HG02885 (cell line): ENCODE data around the gene FASTKD1.
A peak's percentile ranks its signal among the peaks of the same experiment; 100 is the strongest.
"Not testable (repeated sequence)": the region's sequence is repeated elsewhere in the genome, so short reads cannot be mapped to it uniquely, and the experiment has no call there.

Source experiments
- ATAC-seq: cut with Tn5 transposase; IDR thresholded peaks from one replicate; pipeline ENCODE4 v1.9.1; 2021; ENCODE audit warnings: mild to moderate bottlenecking; ENCODE audit not compliant: unreplicated experiment, poor library complexity

FASTKD1 gene, protein sequence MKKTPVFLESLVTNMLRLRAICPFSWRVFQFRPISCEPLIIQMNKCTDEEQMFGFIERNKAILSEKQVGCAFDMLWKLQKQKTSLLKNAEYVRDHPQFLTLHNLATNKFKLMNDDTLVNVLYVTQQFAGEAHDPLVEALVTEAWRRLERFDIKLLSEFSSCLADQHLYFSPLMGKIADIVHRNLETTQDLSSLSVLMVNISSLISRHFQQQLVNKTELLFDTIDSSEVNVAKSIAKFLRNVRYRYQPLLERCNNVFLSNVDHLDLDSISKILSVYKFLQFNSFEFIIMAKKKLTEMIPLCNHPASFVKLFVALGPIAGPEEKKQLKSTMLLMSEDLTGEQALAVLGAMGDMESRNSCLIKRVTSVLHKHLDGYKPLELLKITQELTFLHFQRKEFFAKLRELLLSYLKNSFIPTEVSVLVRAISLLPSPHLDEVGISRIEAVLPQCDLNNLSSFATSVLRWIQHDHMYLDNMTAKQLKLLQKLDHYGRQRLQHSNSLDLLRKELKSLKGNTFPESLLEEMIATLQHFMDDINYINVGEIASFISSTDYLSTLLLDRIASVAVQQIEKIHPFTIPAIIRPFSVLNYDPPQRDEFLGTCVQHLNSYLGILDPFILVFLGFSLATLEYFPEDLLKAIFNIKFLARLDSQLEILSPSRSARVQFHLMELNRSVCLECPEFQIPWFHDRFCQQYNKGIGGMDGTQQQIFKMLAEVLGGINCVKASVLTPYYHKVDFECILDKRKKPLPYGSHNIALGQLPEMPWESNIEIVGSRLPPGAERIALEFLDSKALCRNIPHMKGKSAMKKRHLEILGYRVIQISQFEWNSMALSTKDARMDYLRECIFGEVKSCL

DNA sequence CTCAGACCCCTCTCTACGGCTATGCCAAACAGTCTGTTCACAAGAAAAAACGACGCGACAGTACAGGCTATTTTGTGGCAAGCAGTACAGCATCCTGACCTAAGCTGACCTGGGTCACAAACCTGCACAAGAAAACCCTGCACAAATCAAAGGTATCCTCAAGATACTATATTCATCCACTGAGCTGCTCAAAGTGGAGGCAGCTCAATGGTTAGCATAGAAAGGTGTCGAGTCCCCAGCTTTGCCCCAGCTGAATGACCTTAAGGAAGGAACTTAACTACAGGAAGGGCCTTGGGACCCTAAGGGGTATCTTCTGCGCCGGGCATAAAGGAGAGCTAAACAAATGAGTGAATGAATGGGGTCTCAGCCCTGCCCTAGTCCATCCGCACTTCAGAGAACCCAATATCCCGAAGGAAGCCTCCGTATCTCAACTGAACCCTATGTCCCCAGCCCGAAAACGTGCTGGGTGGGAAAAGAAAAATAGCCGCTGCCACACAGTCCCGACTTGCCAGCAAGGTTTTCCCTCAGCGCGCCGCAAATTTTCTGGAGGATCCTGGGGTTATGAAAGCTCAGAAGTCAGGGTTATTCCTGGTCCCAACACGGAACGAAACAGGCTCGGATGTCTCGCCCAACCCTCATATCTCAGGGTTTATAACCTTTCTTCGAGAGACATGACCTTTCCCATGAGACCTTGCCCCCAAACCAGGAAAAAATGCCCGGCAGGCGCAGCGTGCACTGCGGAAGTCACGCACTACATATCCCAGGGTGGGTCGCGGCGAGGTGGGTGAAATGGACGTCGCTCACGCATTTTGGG lies at the start of gene FASTKD1:
Gene FASTKD1 (minus strand): TSS at position 706 of the 814 bp plus-strand sequence. CDS start 1,836 bp downstream, outside the sequence.
- ATAC-seq, result peak; percentile 98

DNA sequence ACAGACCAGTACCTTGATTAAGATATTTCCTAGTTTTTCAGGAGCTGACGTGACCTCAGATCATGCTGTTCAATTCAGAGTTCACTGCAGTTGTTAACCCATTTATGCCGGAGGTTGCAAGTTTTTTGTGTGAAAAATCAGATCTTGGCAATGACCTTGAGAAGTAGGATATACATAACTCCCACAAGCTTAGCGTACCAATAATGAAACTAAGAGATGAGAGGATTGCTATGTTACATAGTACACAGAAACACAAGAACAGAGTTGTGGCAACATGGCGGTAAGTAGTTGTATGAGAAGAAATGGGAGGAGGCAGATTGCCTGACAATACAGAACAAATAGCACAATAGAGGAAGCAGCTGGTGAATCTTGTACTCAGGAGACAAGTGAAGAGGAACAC lies 49.6 kb upstream of the FASTKD1 start:
- ATAC-seq, result no peak

DNA sequence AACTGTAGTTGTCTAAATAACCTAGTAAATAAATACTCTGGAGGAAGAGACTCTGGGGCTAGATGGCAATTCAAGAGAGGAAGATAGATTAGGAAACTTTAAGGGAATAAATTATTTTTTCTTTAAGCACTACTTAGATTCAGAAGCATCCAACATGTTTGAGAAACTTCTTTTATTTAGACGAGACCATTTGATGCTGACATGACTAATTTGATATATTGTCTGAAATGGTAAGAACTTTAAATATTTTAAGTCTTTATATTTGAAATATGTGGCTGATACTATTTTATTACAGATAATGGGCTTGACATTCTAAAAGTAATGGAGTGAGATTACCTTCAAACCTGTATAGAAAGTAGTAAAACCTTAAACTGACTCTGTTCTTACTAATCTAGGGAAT lies 46.8 kb upstream of the FASTKD1 start:
- no peak for ATAC-seq

DNA sequence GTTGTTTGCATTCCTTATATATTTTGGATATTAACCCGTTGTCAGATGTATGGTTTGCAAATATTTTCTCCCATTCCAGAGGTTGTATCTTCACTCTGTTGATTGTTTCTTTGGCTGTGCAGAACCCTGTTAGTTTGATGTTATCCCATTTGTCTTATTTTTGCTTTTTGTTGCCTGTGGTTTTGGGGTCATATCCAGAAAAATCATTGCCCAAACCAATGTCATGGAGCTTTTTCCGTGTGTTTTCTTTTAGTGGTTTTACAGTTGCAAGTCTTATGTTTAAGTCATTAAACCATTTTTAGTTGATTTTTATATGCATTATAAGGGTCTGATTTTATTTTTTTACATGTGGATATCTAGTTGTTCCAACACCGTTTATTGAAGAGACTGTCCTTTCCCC lies 46.3 kb upstream of the FASTKD1 start:
- ATAC-seq, result no peak

DNA sequence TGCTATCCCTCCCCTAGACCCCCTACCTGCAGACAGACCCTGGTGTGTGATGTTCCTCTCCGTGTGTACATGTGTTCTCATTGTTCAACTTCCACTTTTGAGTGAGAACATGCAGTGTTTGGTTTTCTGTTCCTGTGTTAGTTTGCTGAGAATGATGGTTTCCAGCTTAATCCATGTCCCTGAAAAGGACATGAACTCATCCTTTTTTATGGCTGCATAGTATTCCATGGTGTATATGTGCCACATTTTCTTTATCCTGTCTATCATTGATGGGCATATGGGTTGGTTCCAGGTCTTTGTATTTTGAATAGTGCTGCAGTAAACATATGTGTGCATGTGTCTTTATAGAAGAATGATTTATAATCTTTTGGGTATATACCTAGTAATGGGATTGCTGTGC lies 42.3 kb upstream of the FASTKD1 start:
- ATAC-seq, result not testable (repeated sequence)

DNA sequence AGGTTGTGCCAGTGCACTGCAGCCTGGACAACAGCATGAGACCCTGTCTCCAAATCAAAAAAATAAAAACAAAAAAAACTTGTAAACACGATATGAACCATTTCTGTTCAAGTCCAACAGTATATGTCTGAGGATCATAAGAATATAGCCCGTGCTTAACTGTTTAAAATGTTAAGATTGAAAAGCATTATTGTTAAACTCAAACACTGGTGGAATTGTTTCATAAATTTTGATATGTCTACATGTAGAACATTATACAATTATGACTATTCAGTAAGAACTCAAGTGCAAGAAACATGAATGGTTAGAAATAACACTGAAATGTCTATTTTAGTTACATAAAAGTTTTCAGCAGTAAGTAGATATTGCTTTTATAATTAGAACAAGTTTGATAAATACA lies 40.2 kb upstream of the FASTKD1 start:
- no peak for ATAC-seq

DNA sequence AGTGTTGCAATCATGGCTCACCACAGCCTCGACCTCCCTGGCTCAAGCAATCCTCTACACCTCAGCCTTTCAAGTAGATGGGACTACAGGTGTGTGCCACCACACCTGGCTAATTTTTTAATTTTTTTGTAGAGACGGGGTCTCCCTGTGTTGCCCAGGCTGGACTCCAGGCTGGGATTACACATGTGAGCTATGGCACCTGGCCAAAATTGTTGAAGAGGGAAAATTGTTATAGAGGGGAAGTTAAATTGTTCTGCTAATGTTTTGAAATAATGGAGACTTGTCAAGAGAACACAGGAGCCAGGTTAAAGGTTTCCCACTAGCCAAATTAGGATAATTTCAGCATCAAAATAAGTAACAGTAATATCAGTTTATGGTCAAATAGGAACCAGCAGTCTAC lies 35.6 kb upstream of the FASTKD1 start:
- no peak for ATAC-seq

DNA sequence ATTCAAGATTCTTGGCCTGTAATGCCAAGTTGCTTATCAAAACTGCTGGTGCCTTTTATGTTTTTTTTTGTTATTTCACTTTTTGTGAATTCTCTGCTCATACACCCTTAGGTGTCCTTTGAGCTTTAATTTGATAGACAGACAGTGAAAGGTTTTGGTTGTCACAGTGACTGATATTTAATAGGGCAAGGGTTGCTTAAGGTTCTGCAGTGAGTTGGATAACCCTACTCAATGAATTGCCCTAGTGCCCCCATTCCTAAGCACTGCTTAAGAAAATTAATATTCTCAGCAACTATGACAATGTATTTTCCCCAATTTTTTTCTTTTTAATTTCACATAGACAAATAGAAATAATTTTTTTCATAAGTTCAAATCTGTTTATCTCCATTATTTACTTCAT lies 25.9 kb upstream of the FASTKD1 start:
- ATAC-seq, result no peak

DNA sequence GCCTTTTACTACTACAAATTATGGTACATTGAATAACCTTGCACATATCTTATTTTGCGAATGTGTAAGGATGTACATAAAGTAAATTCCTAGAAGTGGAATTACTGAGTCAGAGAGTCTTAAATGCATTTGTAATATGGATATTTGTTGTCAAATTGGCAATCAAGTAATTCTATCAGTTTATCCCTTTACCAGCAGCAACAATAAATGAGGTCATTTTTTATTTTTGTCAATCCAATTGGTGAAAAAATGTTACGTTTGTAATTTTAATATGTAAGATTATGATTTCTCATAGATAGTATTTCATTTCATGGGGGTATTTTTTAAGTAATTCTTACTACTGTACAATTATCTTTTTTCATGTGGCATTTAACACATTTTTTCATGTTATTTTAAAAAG lies 25.3 kb upstream of the FASTKD1 start:
- ATAC-seq, result no peak

DNA sequence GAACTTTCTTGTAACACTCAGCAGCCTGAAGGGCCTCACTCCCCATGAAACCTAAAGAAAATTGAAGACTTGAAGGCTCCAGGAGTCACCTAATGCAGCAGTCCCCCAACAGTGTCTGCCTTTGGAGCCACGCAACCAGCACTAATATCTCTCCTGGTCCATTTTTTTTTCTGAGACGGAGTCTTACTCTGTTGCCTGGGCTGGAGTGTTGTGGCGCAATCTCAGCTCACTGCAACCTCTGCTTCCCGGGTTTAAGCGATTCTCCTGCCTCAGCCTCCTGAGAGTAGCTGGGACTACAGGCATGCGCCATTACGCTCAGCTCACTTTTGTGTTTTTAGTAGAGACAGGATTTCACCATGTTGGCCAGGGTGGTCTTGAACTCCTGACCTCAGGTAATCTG lies 22.9 kb upstream of the FASTKD1 start:
- ATAC-seq, result not testable (repeated sequence)

DNA sequence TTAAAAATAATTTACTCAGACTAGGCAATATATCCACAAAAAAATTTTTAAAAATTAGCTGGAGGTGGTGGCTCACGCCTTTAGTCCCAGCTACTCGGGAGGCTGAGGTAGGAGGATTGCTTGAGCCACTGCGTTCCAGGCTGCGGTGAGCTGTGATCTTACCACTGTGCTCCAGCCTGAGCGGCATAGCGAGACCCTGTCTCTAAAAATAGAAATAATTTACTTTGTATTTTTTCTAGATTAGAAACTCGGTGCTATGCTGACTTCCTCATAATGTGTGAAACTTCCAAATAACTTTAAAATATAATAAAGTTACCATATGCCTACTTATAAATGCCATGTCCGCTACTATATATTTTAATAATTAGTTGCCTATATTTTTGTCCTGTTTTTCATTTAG lies 17.1 kb upstream of the FASTKD1 start:
- no peak for ATAC-seq

DNA sequence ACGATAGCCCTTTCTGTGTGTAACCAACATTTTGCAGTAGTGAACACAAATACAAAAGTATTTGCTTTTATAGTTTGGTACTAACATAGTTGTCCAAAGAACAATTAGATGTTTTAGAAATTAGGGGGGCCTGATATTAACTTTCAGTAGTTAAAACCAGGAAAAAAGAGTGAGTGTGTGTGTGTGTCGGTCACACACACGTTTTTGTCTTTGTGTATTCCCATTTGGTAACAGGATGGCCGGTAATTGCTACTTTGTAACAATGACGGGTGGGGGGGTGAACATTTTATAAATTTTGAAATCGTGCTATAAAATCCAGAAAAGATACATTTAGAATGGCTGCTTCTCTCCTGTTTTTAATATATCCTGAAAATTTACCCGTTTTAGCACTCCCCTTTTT lies 12.0 kb upstream of the FASTKD1 start:
- no peak for ATAC-seq

DNA sequence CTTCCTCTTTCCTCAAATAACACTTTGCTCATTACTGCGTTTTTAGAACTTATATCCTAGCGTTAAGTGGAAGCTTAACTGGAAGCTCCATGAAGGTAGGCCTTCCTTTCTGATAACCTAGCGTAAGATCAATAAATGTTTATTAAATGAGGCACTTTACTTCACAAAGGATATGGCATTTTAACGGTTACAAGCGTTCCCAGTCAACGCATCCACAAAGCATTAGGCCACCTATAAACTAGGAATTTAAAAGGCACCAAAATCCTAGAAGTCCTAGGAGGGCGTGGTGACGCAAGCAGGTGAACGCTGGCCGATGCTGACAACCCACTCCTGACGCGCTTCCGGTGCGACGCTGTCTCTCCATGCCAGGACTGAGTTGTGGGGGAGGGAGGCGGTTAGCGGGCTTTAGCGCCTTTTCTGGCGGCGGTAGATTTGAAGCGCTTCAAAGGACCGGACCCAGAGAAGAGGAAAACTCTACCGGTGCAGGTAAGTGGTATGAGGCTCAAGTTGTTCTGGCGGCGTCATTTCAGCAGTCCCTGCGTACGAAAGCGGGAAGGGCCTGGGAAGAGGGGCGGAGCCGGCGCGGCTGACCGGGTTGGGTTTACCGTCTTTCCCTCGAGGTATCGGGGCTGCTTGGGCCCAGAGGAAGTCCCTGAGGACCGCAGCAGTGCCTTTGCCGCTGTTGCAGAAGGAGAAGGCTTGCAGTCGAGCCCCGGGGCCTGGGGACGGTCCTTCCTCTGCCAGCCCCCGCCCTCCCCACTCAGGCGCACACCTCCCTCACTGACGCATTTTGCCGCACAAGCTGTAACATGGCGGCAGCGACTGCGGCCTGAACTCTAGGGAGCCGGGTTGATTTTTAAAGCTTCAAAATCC lies 10.6 kb upstream of the FASTKD1 start, which contains the start of gene PPIG:
Gene PPIG (plus strand): TSS at position 347 of the 873 bp plus-strand sequence. CDS start 19,691 bp downstream, outside the sequence.
- ATAC-seq, result peak; percentile 89

DNA sequence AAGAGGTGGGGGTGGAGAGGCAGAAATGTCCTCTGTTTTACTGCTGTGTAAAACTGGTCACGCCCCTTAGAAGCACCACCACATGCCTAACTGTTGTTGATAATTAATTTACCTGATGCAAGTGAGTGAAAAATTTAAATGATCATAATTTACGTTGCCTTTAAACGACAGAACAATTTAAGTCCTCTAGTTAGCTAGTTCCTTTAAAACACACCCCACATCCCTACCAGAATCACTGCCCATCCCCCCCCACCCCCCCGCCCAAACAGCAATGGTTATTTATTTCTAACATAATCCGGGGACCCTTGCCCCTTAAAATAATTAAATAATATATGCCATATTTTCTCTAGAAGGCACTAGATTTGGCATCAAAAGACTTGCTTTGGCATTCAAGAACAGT lies 9.9 kb upstream of the FASTKD1 start:
- no peak for ATAC-seq

DNA sequence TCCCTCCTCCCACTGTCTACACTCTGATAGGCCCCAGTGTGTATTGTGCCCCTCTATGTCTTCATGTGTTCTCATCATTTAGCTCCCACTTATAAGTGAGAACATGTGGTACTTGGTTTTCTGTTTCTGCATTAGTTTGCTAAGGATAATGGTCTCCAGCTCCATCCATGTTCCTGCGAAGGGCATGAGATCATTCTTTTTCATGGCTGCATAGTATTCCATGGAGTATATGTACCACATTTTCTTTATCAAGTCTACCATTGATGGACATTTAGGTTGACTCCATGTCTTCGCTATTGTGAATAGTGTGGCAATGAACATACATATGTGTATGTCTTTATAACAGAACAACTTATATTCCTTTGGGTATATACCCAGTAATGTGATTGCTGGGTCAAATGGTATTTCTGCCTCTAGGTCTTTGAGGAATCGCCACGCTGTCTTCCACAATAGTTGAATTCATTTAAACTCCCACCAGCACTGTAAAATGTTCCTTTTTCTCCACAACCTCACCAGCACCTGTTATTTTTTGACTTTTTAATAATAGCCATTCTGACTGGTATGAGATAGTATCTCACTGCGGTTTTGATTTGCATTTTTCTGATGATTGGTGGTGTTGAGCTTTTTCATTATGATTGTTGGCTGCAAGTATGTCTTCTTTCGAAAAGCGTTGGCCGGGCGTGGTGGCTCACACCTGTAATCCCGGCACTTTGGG lies 9.0 kb upstream of the FASTKD1 start:
- not testable (repeated sequence) for ATAC-seq

DNA sequence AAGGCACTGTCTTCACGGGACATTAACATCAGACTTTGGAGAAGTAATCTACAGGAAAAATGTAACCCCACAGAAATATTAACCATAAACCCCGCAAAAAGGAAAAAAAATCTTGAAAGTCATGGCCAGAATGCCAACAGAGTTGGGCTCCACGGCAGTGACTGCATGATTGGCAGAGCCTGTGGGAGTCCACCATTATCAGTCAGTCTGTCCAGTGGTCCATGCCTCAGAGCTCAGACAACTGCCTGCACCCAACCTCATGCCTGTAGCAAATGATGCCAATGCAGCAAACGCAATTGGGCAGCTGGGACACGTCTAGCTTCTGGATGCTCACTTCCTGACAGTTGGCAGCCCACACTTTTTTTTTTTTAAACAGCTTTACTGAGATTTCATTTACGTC lies 5.4 kb upstream of the FASTKD1 start:
- ATAC-seq, result no peak

DNA sequence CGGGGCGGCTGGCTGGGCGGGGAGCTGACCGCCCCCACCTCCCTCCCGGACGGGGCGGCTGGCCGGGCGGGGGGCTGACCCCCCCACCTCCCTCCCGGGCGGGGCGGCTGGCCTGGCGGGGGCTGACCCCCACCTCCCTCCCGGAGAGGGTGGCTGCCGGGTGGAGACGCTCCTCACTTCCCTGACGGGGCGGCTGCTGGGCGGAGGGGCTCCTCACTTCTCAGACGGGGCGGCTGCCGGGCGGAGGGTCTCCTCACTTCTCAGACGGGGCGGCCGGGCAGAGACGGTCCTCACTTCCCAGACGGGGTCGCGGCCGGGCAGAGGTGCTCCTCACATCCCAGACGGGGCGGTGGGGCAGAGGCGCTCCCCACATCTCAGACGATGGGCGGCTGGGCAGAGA lies 1.6 kb upstream of the FASTKD1 start:
- not testable (repeated sequence) for ATAC-seq

DNA sequence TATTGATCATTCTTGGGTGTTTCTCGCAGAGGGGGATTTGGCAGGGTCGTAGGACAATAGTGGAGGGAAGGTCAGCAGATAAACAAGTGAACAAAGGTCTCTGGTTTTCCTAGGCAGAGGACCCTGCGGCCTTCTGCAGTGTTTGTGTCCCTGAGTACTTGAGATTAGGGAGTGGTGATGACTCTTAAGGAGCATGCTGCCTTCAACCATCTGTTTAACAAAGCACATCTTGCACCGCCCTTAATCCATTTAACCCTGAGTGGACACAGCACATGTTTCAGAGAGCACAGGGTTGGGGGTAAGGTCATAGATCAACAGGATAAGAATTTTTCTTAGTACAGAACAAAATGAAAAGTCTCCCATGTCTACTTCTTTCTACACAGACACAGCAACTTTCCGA lies 874 bp upstream of the FASTKD1 start:
- not testable (repeated sequence) for ATAC-seq

DNA sequence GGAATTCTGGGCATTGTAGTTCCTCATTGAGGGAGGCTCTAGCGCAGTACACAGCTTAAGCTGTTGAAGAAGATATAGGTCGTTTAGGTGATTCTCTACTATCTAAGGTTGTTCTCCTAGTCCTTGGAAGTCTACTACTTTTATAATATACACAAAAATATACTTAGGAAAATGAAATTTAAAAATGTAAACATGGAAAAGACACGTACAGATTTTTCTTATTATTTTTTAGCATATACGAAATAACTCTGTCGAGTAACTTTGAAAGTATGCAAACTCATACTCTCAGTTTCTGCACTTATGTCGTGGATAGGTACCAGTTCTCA lies 272 bp upstream of the FASTKD1 start:
- peak; percentile 12 for ATAC-seq
